Karpas-422 (cell line): ENCODE data around the gene PLAC9. TPM values are rescaled to one million over a fixed set of nuclear protein-coding genes. Genes with fewer than 3 reads are reported as not detected.

Source experiments
- DNase-seq: peaks from one replicate; pipeline ENCODE4 v3.0.0-alpha.2; 2015
- H2AFZ ChIP-seq: fragments of 200-600 bp; sonication (generic); 2 replicates; pipeline ENCODE4 v1.6.1; 2014; ENCODE audit warnings: antibody characterized with exemption, low read length, mixed read lengths
- H3K27ac ChIP-seq: fragments of 200-600 bp; sonication (generic); 2 replicates; pipeline ENCODE4 v1.5.1; 2014; ENCODE audit warnings: mild to moderate bottlenecking, low read length, moderate library complexity
- H3K27me3 ChIP-seq: fragments of 200-600 bp; sonication (generic); 2 replicates; pipeline ENCODE4 v1.6.1; 2014; ENCODE audit warnings: low read length, mixed read lengths
- H3K36me3 ChIP-seq: fragments of 200-600 bp; sonication (generic); 2 replicates; pipeline ENCODE4 v1.6.1; 2014; ENCODE audit warnings: low read length, mixed read lengths; ENCODE audit not compliant: insufficient read depth
- H3K4me1 ChIP-seq: fragments of 200-600 bp; sonication (generic); 2 replicates; pipeline ENCODE4 v1.6.1; 2014; ENCODE audit warnings: mild to moderate bottlenecking, low read length, mixed read lengths
- H3K4me2 ChIP-seq: fragments of 200-600 bp; sonication (generic); 2 replicates; pipeline ENCODE4 v1.6.1; 2014; ENCODE audit warnings: low read length, low read depth, mild to moderate bottlenecking; ENCODE audit not compliant: poor library complexity, severe bottlenecking
- H3K4me3 ChIP-seq: fragments of 200-600 bp; sonication (generic); 2 replicates; pipeline ENCODE4 v1.5.1; 2014; ENCODE audit warnings: mild to moderate bottlenecking, antibody characterized with exemption, low read length, mixed read lengths
- H3K79me2 ChIP-seq: fragments of 200-600 bp; sonication (generic); 2 replicates; pipeline ENCODE4 v1.6.1; 2014; ENCODE audit warnings: mild to moderate bottlenecking, low read length, mixed read lengths
- H3K9ac ChIP-seq: fragments of 200-600 bp; sonication (generic); 2 replicates; pipeline ENCODE4 v1.6.0; 2014; ENCODE audit warnings: low read length
- H3K9me2 ChIP-seq: fragments of 200-600 bp; sonication (generic), shearing (Covaris generic); replicated peaks from 2 replicates; pipeline ENCODE4 v1.6.0; 2014; ENCODE audit warnings: mild to moderate bottlenecking, low read length, moderate library complexity; ENCODE audit not compliant: insufficient read depth
- H3K9me3 ChIP-seq: fragments of 300-700, 200-600 bp; sonication (generic); 2 replicates; pipeline ENCODE4 v1.6.1; 2014; ENCODE audit warnings: low read length, mixed read lengths
- H4K20me1 ChIP-seq: fragments of 200-600 bp; sonication (generic); 2 replicates; pipeline ENCODE4 v1.6.1; 2014; ENCODE audit warnings: mild to moderate bottlenecking, antibody characterized with exemption, low read length, low read depth; ENCODE audit not compliant: insufficient read depth
- total RNA-seq: library from RNA; depleted of rRNA; stranded (reverse); fragments of >200 nt; shearing (Covaris generic); gene quantifications from 2 replicates; pipeline ENCODE4 v1.2.3, GENCODE V29; 2014; ENCODE audit warnings: low replicate concordance

The PLAC9 gene
- total RNA-seq, 1 experiment from 2014 or later, result not detected

DNA sequence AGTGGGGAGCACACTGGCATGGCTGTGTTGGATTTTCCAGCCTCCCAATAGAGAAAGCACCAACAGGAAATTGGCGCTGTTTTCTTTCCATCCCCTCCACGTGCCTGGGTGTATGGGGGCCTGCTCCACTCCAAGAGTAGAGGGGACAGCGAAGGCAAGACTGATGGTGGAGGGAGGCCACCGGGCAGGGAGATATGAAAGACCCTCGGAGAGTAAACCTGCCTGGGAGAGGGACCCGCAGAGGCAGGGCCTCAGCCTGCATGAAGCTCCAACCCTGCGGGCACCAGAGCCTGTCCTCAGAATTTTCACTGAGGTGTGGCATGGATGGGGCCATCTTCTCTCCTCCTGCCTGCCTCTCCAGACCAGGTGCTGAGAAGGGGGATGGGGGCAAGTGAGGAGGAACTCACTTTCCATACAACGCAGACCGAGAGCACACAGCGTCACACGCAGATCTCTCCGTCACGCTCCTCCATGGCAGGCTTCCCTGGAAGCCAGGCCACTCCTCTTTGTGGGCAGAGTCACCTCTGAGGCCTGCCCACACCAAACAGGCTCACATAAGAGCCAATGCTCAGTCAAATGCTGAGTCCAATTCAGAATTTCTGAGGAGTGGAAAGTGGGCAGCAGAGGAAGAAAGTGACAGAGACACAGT is 54.0 kb downstream of the PLAC9 start:
- H3K36me3 ChIP-seq, result no peaks in the 10 kb centered on the region
- H3K27ac ChIP-seq, result peak overlapping the region; percentile 77
- H3K79me2 ChIP-seq, result peaks cover 92% of the 10 kb centered on the region
- no peaks in the 10 kb centered on the region for H4K20me1 ChIP-seq
- H3K9ac ChIP-seq, result no peak overlapping the region
- H3K27me3 ChIP-seq, result no peaks in the 10 kb centered on the region
- H2AFZ ChIP-seq, result no peak overlapping the region
- no peak for DNase-seq
- no peak overlapping the region for H3K4me3 ChIP-seq
- no peaks in the 10 kb centered on the region for H3K9me2 ChIP-seq
- H3K4me2 ChIP-seq, result no peak overlapping the region
- H3K9me3 ChIP-seq, result no peaks in the 10 kb centered on the region
- H3K4me1 ChIP-seq, result peaks cover 39% of the 10 kb centered on the region

GRCh38 chr10:80187060-80187459 is 54.5 kb downstream of the PLAC9 start:
- no peaks in the 10 kb centered on the region for H3K36me3 ChIP-seq
- peaks cover 39% of the 10 kb centered on the region for H3K4me1 ChIP-seq
- peak overlapping the region; percentile 10; the same call in 1 of the 2 replicates for H3K4me3 ChIP-seq
- H3K79me2 ChIP-seq, result peaks cover 92% of the 10 kb centered on the region
- no peaks in the 10 kb centered on the region for H3K9me3 ChIP-seq
- H3K9me2 ChIP-seq, result no peaks in the 10 kb centered on the region
- H2AFZ ChIP-seq, result no peak overlapping the region
- no peaks in the 10 kb centered on the region for H3K27me3 ChIP-seq
- peak overlapping the region; percentile 77 for H3K27ac ChIP-seq
- no peaks in the 10 kb centered on the region for H4K20me1 ChIP-seq
- DNase-seq, result no peak
- peak overlapping the region; percentile 57 for H3K4me2 ChIP-seq
- H3K9ac ChIP-seq, result peak overlapping the region; percentile 41

DNA sequence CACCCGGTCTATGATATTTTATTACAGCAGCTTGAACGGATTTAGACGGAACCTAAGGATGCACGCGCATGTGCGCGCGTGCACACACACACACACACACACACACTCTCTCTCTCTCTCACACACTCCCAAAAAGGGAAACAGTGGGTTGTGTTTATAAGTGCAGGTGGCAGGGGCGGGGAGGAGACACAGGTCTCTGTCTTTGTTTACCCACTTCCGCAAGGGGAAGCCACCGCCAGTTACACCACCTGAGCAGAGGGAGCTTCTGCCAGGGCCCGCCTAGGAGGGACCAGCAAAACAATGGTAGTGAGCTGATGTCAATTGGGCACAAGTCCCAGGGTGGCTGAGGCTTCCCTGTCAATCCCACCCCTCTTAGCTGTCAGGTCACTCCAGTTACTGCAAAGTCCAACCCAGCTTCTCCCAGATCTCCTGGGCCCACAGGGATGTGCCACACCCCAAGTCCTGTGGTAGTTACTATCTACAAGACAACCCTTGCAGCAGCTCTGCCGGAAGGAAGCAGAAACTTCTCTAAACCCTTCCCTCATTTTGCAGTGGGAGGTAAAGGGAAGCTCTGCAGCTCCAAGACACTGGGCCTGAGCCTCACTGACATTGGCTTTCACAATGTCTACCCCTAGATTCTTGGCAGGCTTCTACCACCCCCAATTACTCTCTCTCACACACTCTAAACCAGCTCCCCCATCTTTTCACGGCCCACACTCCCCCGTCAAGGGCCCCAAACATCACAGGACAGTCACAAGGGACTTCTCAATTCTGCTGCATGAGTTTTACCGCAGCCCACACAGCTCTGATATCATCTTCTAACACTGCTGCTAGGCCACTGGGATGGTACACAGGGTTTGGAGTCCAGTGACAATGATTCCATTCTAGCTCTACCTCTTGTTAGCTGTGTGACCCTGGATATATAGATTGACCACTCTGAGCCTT is 55.2 kb downstream of the PLAC9 start:
- Histone ChIP-seq H3K27ac (peak overlapping the region; percentile 77), H3K79me2 (peaks cover 94% of the 10 kb centered on the region), H3K36me3 (no peaks in the 10 kb centered on the region), H3K9me3 (peaks cover 3% of the 10 kb centered on the region; the same call in 1 of the 2 replicates), H3K4me3 (peak overlapping the region; percentile 38; the same call in 1 of the 2 replicates), H3K4me2 (peak overlapping the region; percentile 57), H2AFZ (no peak overlapping the region), H3K27me3 (no peaks in the 10 kb centered on the region), H3K9ac (peak overlapping the region; percentile 55), H3K4me1 (peaks cover 39% of the 10 kb centered on the region), H3K9me2 (no peaks in the 10 kb centered on the region), H4K20me1 (no peaks in the 10 kb centered on the region)
- peak; percentile 79 for DNase-seq

DNA sequence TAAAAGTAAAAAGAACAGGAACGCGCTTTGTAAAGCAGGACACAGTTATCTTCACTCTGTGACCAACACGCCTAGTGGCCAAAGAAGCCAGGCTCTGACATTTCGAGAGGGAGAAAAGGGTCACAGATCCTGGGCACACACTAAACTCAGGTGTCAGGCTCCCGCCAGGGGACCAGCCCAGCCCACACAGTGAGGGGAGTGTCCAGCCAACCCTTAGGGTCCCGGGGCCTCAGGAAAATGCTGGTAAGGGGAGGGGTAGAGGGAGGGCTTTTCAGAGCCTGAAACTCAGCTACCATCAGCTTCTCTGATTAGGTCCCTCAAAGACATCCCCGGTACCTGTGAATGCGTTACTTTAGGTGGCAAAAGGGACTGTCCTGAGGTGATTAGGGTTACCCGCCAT is 56.2 kb downstream of the PLAC9 start:
- Histone ChIP-seq H3K9me3 (peaks cover 3% of the 10 kb centered on the region; the same call in 1 of the 2 replicates), H3K4me1 (peaks cover 39% of the 10 kb centered on the region), H3K79me2 (peaks cover 92% of the 10 kb centered on the region), H3K9ac (peak overlapping the region; percentile 55), H3K27me3 (no peaks in the 10 kb centered on the region), H2AFZ (no peak overlapping the region), H3K27ac (peak overlapping the region; percentile 77), H3K4me3 (peak overlapping the region; percentile 38; the same call in 1 of the 2 replicates), H4K20me1 (no peaks in the 10 kb centered on the region), H3K9me2 (no peaks in the 10 kb centered on the region), H3K36me3 (no peaks in the 10 kb centered on the region), H3K4me2 (peak overlapping the region; percentile 57)
- no peak for DNase-seq

DNA sequence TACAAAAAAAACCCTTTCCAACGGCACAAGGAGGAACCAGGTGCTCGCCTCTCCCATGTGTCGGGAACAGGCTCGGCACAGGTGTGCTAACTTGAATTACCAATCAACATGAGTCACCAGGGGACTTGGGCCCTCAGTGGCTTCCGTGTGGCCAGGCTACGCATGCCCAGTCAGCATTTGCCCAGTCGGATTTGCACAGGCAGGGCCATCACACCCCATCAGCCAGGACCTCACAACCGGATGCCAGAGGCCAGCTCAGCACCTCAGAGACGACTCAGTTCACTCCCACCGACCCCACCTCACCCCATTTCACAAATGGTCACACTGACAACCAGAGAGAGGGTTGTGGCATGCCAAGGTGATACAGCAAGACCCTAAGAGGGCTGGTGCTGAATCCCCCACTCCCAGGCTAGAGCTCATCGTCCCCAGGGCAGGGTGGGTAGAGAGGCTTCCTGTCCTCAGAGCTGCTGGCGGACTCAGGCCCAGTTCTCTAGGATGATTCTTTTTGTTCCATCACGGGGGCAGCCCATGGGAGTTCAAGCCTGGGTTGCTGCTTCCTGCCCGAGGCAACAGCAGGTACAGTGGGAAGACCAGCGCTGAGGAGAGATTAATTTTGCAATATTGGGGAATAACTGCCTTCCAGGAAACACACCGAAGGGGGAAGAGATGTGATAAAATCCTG is 59.2 kb downstream of the PLAC9 start:
- H3K79me2 ChIP-seq, result peaks cover 92% of the 10 kb centered on the region
- no peaks in the 10 kb centered on the region for H3K9me2 ChIP-seq
- H3K27me3 ChIP-seq, result no peaks in the 10 kb centered on the region
- no peak overlapping the region for H3K9ac ChIP-seq
- no peak for DNase-seq
- no peak overlapping the region for H3K4me2 ChIP-seq
- H3K4me3 ChIP-seq, result no peak overlapping the region
- H3K27ac ChIP-seq, result no peak overlapping the region
- no peaks in the 10 kb centered on the region for H4K20me1 ChIP-seq
- peaks cover 2% of the 10 kb centered on the region; the same call in 1 of the 2 replicates for H3K36me3 ChIP-seq
- H2AFZ ChIP-seq, result no peak overlapping the region
- H3K9me3 ChIP-seq, result peaks cover 3% of the 10 kb centered on the region; the same call in 1 of the 2 replicates
- H3K4me1 ChIP-seq, result peaks cover 41% of the 10 kb centered on the region

DNA sequence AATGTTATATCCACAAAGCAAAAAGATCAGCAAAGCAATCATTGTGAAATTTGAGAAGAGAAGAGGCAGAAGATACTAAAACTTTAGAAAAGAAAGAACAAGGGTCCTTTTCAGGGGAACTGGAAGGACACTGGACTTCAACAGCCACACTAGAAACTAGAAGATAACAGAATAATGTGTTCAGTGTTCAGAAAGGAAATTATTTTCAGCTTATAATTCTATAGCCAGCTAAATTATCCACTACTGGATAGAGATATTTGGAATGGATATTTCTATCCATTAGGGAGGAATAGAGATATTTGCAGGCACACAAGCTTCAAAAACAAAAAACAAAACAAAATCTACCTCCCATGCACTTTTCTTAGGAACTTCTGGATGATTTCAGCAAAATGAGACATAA is 60.0 kb downstream of the PLAC9 start:
- Histone ChIP-seq H3K4me1 (peaks cover 39% of the 10 kb centered on the region), H2AFZ (no peak overlapping the region), H3K4me2 (no peak overlapping the region), H3K4me3 (no peak overlapping the region), H4K20me1 (no peaks in the 10 kb centered on the region), H3K27ac (no peak overlapping the region), H3K9me3 (peaks cover 3% of the 10 kb centered on the region; the same call in 1 of the 2 replicates), H3K9ac (no peak overlapping the region), H3K79me2 (peaks cover 92% of the 10 kb centered on the region), H3K27me3 (no peaks in the 10 kb centered on the region), H3K9me2 (no peaks in the 10 kb centered on the region), H3K36me3 (peaks cover 2% of the 10 kb centered on the region; the same call in 1 of the 2 replicates)
- DNase-seq, result no peak

DNA sequence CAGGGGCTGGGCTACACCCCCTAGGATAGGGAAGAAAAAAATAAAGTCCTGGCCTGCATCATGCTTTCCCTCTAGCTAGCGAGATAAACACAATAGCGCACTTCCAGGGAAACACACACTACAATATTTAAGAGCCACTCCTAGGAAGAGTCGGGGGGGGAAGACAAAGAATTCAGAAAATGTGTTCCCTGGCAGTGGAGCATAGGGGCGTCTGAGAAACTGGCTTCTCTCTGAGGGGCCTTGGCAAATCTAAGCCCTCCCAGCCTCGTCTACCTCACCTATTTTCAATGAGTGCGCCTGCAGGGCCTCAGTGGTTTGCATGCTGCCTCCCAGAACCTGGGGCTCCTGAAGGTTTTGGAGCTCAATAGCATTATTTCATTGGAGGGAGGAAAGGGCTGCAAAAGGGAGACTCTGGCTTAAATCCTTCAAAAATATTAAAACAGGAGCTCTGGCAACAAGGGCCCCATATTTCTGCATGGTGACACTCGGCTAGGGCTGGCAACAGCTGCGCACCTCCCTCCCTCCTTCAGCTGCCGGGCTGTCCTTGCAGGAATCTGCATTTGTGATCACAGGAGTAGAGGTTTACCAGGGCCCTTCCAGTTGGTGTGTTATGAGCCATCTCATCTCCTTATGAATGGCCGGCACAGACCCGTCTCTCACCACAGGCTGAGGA is 62.0 kb downstream of the PLAC9 start:
- Histone ChIP-seq H3K9ac (no peak overlapping the region), H4K20me1 (0 out of 2 replicates have a peak, but pooled peaks cover 5% of the 10 kb centered on the region), H3K79me2 (peaks cover 92% of the 10 kb centered on the region), H3K27me3 (no peaks in the 10 kb centered on the region), H3K4me1 (peaks cover 19% of the 10 kb centered on the region), H2AFZ (no peak overlapping the region), H3K9me2 (no peaks in the 10 kb centered on the region), H3K9me3 (peaks cover 3% of the 10 kb centered on the region; the same call in 1 of the 2 replicates), H3K4me2 (no peak overlapping the region), H3K36me3 (peaks cover 2% of the 10 kb centered on the region; the same call in 1 of the 2 replicates), H3K4me3 (no peak overlapping the region), H3K27ac (no peak overlapping the region)
- no peak for DNase-seq
